ENCODE measurements around the gene PALLD. TPM values are rescaled to one million over a fixed set of nuclear protein-coding genes. Genes with fewer than 3 reads are reported as not detected.

Gene PALLD
- total RNA-seq, 1 donor from 2014 or later = 204 TPM

DNA sequence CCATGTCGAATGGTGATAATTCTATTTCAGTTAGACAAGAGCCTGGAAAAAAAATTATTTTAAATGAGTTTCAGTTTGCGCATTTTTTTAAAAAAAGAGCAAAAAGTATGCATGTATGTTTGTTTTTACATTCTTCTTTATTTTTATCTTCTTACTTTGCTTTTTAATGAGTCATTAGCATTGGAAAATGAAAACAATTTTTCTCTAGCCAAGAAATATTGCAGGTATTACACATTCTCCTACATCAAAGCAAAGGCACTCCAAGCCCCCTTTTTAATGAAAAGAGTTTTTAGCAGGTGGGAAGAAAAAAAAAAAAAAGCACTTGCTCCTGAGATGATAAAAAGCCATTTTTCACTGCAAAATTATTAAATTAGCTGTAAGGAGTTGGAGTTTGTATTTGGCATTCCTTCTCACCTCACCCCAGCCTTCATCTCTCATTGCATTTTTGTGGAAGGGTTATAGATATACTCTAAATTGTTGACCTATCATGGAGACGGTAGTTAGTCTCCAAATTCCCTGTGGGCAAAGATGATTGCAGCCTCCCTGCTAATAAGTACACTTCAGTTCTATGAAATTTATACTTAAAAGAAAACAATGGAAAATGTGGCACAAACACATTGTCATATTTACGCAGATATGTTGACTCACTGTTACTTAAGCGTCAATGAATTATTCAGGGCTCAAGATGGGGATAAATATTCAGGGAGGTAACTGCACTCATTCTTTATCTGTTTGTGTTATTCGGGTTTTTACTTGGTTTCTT, 43.8 kb downstream of the PALLD start:
- TF ChIP-seq, protein P1, sequence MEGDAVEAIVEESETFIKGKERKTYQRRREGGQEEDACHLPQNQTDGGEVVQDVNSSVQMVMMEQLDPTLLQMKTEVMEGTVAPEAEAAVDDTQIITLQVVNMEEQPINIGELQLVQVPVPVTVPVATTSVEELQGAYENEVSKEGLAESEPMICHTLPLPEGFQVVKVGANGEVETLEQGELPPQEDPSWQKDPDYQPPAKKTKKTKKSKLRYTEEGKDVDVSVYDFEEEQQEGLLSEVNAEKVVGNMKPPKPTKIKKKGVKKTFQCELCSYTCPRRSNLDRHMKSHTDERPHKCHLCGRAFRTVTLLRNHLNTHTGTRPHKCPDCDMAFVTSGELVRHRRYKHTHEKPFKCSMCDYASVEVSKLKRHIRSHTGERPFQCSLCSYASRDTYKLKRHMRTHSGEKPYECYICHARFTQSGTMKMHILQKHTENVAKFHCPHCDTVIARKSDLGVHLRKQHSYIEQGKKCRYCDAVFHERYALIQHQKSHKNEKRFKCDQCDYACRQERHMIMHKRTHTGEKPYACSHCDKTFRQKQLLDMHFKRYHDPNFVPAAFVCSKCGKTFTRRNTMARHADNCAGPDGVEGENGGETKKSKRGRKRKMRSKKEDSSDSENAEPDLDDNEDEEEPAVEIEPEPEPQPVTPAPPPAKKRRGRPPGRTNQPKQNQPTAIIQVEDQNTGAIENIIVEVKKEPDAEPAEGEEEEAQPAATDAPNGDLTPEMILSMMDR (IDR thresholded peaks at IDR 0.05) = no peak
- DNase-seq (ENCODE audit: low spot score in 2 of 2) = no peak
- Histone ChIP-seq H3K9me3 (no peaks in the 10 kb centered on the region), H3K27ac (no peak overlapping the region), H3K27me3 (no peaks in the 10 kb centered on the region), H3K4me3 (no peak overlapping the region), H3K36me3 (no peaks in the 10 kb centered on the region), H3K4me1 (no peaks in the 10 kb centered on the region)
- intact Hi-C loops (cut with DNase I) = no loop called here

DNA sequence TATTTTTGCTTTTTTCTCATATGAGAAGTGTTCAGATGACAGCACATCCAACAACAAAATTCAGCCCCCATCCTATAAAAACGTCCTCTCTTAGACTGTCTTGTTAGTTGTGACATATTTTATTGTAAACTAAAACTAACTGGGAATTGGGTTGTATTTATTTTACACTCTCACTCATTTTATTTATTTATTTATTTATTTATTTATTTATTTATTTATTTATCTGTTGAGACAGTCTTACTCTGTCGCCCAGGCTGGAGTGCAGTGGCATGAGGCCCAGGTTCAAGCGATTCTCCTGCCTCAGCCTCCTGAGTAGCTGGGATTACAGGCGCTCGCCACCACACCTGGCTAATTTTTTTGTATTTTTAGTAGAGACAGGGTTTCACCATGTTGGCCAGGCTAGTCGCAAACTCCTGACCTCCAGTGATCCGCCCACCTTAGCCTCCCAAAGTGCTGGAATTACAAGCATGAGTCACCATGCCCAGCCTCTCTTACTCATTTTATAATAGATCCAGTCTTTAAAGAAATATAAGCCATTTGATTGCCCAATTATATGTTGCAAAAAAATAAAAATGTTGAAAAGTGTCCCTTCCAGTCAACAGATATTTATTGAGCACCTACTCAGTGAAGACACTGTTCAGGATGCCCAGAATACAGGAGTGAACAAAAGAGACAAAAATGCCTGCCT, 44.6 kb downstream of the PALLD start:
- Histone ChIP-seq H3K27ac (no peak overlapping the region), H3K4me1 (no peaks in the 10 kb centered on the region), H3K27me3 (no peaks in the 10 kb centered on the region), H3K36me3 (no peaks in the 10 kb centered on the region), H3K4me3 (no peak overlapping the region), H3K9me3 (no peaks in the 10 kb centered on the region)
- TF ChIP-seq, protein P1 (IDR thresholded peaks at IDR 0.05) = no peak
- DNase-seq (ENCODE audit: low spot score in 2 of 2) = no peak
- intact Hi-C loops (cut with DNase I) = no loop called here

DNA sequence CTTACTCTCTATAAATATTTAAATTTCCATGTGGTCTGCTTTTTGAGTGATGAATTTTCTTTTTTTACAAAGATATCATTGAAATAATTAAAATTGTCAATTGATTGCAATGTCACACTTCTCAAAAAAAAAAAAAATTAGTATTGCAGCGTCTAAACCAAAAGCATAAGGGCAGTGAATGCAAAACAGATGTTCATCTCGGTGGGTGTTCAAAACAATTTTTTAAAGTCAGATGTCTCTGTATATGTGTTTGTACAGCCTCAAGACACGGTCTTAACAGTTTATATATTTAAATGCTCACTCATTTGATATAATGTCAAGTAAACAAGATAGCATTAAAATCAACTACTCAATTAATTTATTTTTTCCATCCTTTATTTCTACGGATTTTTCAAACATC, 52.3 kb downstream of the PALLD start:
- Histone ChIP-seq H3K4me3 (no peak overlapping the region), H3K36me3 (no peaks in the 10 kb centered on the region), H3K27ac (no peak overlapping the region), H3K27me3 (no peaks in the 10 kb centered on the region), H3K4me1 (no peaks in the 10 kb centered on the region), H3K9me3 (no peaks in the 10 kb centered on the region)
- TF ChIP-seq, protein P1 (IDR thresholded peaks at IDR 0.05) = no peak
- intact Hi-C loops (cut with DNase I) = no loop called here
- DNase-seq (ENCODE audit: low spot score in 2 of 2) = no peak

DNA sequence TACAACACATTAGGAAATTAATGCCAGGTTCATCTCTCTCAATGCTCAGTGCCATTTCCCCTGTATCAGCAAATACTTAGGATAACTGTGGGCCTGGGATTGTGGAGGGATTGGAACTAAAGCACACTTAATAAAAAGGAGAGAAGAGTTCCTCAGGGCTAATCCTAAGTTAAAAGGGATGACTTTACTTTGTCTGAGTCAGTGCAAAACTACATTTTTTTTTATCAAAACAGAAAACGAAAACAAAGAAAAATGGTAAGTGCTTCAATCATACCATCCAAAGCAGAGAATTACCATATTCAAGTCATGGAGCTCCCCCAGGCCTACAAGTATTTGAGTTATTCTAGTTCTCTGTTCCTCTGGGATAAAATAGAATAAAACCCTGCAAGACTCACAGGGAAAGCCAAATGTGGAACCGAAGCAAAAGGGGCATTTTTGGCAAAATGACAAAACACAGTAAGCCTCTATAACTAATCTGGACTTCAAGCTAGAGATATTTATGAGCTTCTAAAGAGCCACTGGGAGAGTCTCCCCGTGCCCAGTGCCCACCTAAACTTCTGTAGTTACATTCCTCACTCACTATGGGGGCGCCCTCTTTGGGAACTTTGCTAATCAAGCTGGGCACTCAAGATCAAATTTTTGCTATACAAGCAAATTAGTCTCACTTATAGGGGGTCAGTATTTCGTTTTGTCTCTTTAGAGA, 53.4 kb downstream of the PALLD start:
- Histone ChIP-seq H3K27me3 (no peaks in the 10 kb centered on the region), H3K36me3 (no peaks in the 10 kb centered on the region), H3K9me3 (no peaks in the 10 kb centered on the region), H3K27ac (no peak overlapping the region), H3K4me1 (no peaks in the 10 kb centered on the region), H3K4me3 (no peak overlapping the region)
- DNase-seq (ENCODE audit: low spot score in 2 of 2) = no peak
- intact Hi-C loops (cut with DNase I) = no loop called here
- TF ChIP-seq, protein P1 (IDR thresholded peaks at IDR 0.05) = no peak

DNA sequence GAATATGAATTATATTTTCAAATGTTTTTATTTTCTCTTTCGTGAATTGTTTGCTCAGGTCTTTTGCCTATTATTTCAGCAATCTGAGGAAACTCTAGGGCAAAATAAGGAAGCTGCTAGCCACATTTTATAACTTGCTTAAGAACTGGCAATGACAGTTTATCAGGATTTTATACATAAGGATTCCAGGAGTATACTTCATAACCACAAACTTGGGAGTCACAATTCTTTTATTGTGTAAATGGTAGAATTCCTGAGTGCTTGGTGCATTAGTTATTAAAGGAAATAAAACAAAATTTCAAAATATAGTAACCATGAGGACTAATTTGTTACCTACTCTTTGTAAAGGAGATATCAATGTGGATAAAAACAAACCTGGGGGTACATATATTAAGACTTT, 54.4 kb downstream of the PALLD start:
- intact Hi-C loops (cut with DNase I) = no loop called here
- TF ChIP-seq, protein P1 (IDR thresholded peaks at IDR 0.05) = no peak
- no peak for DNase-seq (ENCODE audit: low spot score in 2 of 2)
- Histone ChIP-seq H3K4me1 (no peaks in the 10 kb centered on the region), H3K27me3 (no peaks in the 10 kb centered on the region), H3K4me3 (no peak overlapping the region), H3K27ac (no peak overlapping the region), H3K36me3 (no peaks in the 10 kb centered on the region), H3K9me3 (no peaks in the 10 kb centered on the region)
